HepG2 (cell line): ENCODE results near the gene NUP93. TPM values are rescaled to one million over a fixed set of nuclear protein-coding genes. Genes with fewer than 3 reads are reported as not detected.

Source experiments
- KDM1A ChIP-seq: IDR thresholded peaks from 2 replicates; pipeline ENCODE4 v1.6.1; 2016; ENCODE audit warnings: missing compliant biosample characterization
- MATR3 ChIP-seq: sonication (generic); formaldehyde crosslinking; IDR thresholded peaks from 2 replicates; pipeline ENCODE4 v1.4.0; 2020; ENCODE audit warnings: missing genetic modification reagents
- PRDM15 ChIP-seq: sonication (generic); formaldehyde crosslinking; IDR thresholded peaks from 2 replicates; pipeline ENCODE4 v1.4.0; 2020; ENCODE audit warnings: missing genetic modification reagents
- PRPF4 ChIP-seq: fragments of 200-400 bp; formaldehyde crosslinking; IDR thresholded peaks from 2 replicates; pipeline ENCODE4 v1.6.1; 2016; ENCODE audit warnings: low read length, low read depth; ENCODE audit not compliant: poor library complexity, severe bottlenecking
- ZNF142 ChIP-seq: sonication (generic); formaldehyde crosslinking; IDR thresholded peaks from 2 replicates; pipeline ENCODE4 v1.4.0; 2020; ENCODE audit warnings: missing genetic modification reagents
- ZNF292 ChIP-seq: sonication (generic); formaldehyde crosslinking; IDR thresholded peaks from 2 replicates; pipeline ENCODE4 v1.8.1; 2022; ENCODE audit warnings: mild to moderate bottlenecking, low read depth, missing genetic modification reagents, borderline replicate concordance
- polyA plus RNA-seq, 8 experiments: library from polyadenylated mRNA; depleted of rRNA in 3 of 8; stranded (reverse) in 7 of 8; unstranded in 1 of 8; fragments of >200 nt; fragmentation: Illumina TruSeq in 4 of 8; extraction: Trizol in 4 of 8; gene quantifications; 2 replicates each; pipeline versions ENCODE4 v1.2.1 to v1.2.3, GENCODE V29; 2011 to 2016; ENCODE audit warnings: low read depth in 4 of 8, missing spikeins in 1 of 8, mixed read lengths in 1 of 8; ENCODE audit not compliant: insufficient read depth in 1 of 8
- total RNA-seq, 5 experiments: library from RNA; depleted of rRNA; stranded (reverse); fragments of >200 nt; fragmentation: Illumina TruSeq; extraction: Trizol; gene quantifications; 2 replicates each; pipeline ENCODE4 v1.2.3, GENCODE V29; 2016; ENCODE audit warnings: low read depth in 1 of 5

Gene NUP93
- total and polyA plus RNA-seq, 2 of the 13 experiments (the other 11 are each of a cell fraction or from before 2014, with no cell fraction given), result 58.5 to 140 TPM

- TF ChIP-seq PRDM15 (CRISPR knock-in tag) (no peak), ZNF292 (peak; percentile 38; the same call in 1 of the 2 replicates), PRPF4 (no peak), KDM1A (CRISPR knock-in tag) (no peak), ZNF142 (CRISPR knock-in tag) (no peak), MATR3 (CRISPR knock-in tag) (no peak)
Measured at GRCh38 chr16:56682703-56683397, 47.1 kb upstream of the NUP93 start (continued).
